ENCODE results near the gene ZCCHC14. TPM values are rescaled to one million over a fixed set of nuclear protein-coding genes. Genes with fewer than 3 reads are reported as not detected.
"Not testable (repeated sequence)": the region's sequence is repeated elsewhere in the genome, so short reads cannot be mapped to it uniquely, and the experiment has no call there.

The ZCCHC14 gene
- total RNA-seq, 1 donor from 2014 or later: 16.7 TPM

- ATAC-seq: peak; percentile 24
- intact Hi-C loops (cut with micrococcal nuclease): no loop called here
- no peak for DNase-seq
Measured at GRCh38 chr16:87486282-87486681, 6.5 kb downstream of the ZCCHC14 start.

DNA sequence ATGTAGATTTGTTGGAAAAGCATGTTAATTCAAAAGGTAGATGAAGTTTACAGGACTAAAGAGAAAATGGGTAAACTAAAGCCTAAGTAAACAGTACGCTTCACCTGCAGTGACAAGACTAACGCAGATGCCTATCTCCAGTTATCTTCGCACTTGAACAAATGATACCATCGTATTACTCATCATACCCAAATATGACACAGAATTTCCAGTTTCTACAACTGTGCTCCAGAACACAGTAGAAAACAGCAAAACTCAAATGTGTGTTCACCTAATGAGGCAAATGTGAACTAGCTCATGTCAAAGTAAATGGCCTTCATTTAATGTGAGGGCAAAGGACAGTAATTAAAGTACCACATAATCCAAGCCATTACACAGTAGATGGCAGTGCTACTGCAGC is 7.0 kb downstream of the ZCCHC14 start:
- ATAC-seq; intact Hi-C loops (cut with micrococcal nuclease); DNase-seq: not testable (repeated sequence)

DNA sequence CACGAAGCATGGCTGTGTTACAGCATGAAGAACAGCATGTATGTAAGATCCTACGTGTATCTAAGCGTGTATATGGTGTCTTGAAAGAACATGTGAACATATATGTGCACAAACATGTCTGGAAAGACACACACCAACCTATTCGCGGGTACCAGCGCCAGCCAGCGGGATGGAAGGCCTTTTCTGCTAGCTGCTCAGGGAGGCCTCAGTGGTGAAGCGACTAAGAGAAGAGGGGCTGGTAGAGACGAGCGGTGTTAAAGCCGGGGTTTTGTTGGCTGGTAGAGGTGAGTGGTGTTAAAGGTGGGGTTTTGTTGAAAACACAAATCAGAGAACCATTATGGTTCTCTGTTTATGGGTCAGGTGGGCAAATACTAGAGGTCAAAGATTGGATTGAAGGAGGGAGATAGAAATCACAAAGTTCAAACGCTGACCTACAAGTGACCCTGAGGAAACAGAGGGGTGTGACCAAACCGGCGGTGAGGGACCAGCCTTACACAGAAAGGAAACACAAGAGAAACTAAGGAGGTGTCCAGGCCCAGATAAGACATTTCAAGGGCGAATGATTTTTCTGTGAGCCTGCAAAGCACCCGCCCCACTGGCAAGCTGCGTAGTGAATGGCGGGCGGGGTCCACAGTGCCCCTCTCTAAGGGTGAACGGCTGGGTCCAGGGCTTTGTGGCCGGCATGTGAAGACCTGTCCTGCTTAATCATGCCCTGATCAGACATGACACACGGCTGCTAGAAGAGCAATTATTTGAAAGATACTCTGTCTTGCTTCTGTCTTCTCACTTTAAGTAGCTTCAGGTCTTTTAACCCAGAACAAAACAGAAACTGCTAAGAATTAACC is 8.1 kb downstream of the ZCCHC14 start:
- ATAC-seq (peak; percentile 23), DNase-seq (no peak)
- intact Hi-C loops (cut with micrococcal nuclease): no loop called here

- ATAC-seq (no peak), DNase-seq (no peak)
- intact Hi-C loops (cut with micrococcal nuclease): no loop called here
Measured at GRCh38 chr16:87483481-87483880, 9.3 kb downstream of the ZCCHC14 start.

GRCh38 chr16:87482670-87483069 is 10.2 kb downstream of the ZCCHC14 start:
- intact Hi-C loops (cut with micrococcal nuclease); ATAC-seq; DNase-seq: not testable (repeated sequence)

DNA sequence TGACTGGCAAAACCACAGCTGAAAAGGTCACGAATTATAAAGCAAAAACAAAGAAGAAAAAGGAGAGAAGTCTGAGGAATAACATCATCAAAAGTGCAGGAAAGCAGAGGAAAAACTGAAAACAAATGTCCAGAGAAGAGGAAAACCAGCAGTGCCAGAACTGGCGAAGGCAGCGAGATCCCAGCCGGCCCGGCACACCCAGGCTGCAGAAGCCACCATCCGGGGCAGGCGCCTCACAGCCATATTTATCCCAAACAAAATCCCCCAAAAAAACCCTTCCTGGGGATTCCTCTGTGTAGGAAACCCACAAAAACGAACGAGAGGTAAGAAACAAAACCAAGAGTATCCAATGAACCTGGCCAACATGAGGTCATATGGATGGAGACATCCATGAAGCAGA is 10.6 kb downstream of the ZCCHC14 start:
- ATAC-seq (no peak), DNase-seq (no peak)
- intact Hi-C loops (cut with micrococcal nuclease): no loop called here

DNA sequence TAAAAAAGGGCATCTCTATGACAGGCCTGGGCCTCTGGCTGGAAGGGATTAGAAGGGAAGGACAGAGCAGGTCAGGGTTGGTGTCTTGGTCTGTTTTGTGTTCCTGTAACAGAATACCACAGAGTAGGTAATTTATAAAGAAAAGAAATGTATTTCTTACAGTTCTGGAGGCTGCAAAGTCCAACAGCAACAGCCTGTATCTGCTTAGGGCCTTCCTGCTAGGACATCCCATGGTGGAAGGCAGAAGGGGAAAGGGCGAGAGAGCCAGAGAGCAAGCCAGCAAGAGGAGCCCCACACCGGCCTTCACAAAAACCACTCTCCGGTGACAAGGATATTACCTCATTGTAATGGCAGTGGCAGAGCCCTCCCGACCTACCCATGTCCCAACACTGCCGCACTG is 11.1 kb downstream of the ZCCHC14 start:
- intact Hi-C loops (cut with micrococcal nuclease); DNase-seq; ATAC-seq: not testable (repeated sequence)

DNA sequence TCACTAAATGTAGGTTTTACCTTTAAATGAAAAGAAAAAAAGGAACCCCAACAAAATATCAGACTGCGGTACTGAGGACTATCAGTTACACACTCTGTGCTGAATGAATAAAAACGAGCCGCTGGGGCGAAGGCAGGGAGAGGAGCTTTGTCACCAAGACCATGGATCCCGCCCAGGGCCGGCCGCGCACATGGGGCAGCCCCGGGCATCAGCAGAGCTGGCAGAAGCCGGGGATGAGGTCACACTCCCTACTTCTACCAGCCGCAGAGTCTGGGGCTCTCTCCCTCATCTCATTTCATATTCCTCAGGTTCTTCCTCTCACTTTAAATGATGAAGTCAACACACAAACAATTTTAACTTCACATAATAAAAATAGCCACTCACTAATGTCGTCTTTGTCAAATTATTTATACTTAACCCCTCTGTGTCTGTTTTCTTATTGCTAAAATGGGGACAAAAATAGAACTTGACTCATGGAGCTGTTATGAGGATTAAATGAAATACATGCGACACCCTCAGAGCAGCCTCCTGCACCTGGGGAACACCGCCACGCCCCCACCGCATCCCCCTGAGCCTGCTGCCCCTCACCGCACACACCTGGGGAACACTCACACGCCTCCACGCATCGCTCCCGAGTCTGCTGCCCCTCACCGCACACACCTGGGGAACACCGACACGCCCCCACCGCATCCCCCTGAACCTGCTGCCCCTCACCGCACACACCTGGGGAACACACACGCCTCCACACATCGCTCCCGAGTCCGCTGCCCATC is 15.4 kb downstream of the ZCCHC14 start:
- intact Hi-C loops (cut with micrococcal nuclease): not testable (repeated sequence)

DNA sequence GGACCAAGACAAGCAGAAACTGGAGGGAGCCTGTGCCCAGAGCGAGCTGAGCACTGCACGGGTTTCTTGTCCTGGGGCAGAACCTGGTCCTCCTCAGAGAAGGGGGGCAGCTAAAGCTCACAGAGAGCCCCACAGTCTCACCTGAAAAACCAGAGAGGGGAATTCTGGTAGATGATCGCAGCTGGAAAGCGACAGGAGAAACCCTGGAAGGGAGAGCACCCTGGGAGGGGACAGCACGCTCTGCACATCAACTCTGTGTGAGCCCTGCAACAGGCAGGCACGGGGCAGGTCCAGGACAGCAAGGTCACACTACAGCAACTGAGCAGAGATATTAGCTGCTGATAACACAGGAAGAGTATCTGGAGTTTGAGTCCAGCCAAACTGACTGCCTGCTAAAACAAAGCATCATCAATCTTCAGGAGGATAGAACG is 18.2 kb downstream of the ZCCHC14 start:
- intact Hi-C loops (cut with micrococcal nuclease): no loop called here
- no peak for ATAC-seq
- no peak for DNase-seq

More for the DNA sequence above, 15.4 kb downstream of the ZCCHC14 start:
- DNase-seq (peak; percentile 83), ATAC-seq (peak; percentile 94)

GRCh38 chr16:87474017-87474416 is 18.8 kb downstream of the ZCCHC14 start:
- intact Hi-C loops (cut with micrococcal nuclease): no loop called here
- no peak for DNase-seq

GRCh38 chr16:87472935-87473334 is 19.9 kb downstream of the ZCCHC14 start:
- no peak for DNase-seq
- ATAC-seq: no peak
- intact Hi-C loops (cut with micrococcal nuclease): no loop called here

More at GRCh38 chr16:87474017-87474416, 18.8 kb downstream of the ZCCHC14 start:
- no peak for ATAC-seq

DNA sequence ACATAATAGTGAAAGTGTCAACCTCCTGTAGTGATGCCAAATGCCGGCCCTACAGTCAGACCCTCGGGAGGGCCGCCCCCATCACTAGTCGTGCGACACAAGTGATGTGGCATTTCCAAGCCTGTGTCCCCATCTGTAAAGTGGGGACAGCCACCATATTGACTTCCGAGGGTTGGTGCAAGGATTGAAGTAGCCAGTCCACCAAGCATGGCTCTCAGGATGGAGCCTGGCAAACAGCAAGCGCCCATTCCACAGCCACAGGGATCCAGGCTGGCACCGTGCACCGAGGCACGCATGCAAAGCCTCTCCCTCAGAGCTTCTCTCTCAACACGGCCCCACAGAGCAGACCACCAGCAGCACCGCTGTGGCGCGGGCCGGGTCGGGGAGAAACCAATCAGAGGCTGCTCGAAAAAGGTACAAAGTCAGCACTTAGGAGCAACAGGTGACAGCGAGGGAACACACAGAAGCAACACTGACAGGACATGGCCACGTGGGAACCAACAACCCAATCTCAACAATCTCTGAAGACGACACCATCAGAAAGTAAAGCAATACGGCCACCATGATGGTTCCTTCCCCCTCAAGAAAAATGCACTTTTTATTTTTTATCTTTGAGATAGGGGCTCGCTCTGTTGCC is 20.6 kb downstream of the ZCCHC14 start:
- ATAC-seq: no peak
- intact Hi-C loops (cut with micrococcal nuclease): no loop called here
- DNase-seq: no peak

DNA sequence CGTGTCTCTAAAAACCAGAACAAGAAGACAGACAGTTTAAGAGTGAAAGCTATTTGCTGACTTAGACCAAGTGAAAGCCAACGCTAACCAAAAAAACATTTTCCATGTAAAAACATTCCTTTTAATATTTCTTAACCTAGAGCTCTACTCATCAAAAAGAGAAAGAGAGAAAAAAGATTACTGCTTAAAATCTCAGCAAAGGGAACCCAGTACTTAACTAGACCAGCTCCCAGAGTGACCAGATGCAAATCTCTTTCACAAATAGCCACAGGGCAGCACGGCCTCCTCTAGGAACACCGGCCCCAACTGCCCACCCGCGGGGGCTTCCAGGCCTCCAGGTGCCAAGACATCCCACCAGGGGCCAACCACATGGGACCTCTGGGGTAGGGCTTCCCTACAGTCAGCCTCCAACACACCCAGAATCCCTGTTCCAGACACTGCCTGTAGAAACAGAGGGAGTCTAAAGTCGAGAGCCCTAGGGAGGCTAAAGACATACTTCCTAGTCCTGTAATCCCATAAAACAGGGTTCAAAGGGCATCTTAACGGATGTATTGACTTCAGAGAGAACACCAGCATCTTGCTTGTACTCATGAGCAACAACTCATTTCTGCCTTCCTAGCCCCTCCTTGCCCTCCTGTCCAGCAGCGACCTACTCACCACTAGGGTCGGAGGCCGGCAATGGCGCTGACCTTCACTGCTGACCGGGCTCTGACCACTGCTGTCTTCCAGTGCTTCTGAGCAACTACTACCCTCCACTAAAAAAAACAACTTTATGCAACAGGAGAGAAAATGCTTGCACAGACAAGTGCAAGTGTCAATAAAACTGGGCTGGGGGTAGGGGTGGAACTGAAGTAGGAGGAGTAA is 21.3 kb downstream of the ZCCHC14 start:
- DNase-seq (no peak), ATAC-seq (peak; percentile 19)
- intact Hi-C loops (cut with micrococcal nuclease): no loop called here

GRCh38 chr16:87470332-87470731 is 22.5 kb downstream of the ZCCHC14 start:
- intact Hi-C loops (cut with micrococcal nuclease): no loop called here
- ATAC-seq: no peak
- DNase-seq: no peak

- no peak for DNase-seq
- intact Hi-C loops (cut with micrococcal nuclease): no loop called here
- no peak for ATAC-seq
Measured at GRCh38 chr16:87469169-87469568, 23.7 kb downstream of the ZCCHC14 start.

DNA sequence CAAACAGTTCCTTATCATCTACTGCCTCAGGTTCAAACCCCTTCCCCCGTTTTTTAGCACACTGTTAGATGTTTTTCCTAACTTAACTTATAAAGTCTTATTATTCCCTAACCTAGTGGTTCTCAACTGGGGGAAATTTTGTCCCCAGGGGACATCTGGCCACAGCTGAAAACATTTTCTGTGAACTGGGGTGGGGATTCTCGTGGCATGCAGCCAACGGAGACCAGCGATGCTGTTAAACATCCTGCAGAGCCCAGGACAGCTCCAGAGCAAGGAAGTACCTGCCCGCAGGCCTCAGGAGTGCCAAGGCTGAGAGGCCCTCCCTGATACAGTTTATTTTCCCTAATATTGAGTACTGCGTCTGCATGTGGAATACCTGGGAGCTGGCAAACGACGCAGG is 24.3 kb downstream of the ZCCHC14 start:
- intact Hi-C loops (cut with micrococcal nuclease): no loop called here
- DNase-seq: no peak
- no peak for ATAC-seq

DNA sequence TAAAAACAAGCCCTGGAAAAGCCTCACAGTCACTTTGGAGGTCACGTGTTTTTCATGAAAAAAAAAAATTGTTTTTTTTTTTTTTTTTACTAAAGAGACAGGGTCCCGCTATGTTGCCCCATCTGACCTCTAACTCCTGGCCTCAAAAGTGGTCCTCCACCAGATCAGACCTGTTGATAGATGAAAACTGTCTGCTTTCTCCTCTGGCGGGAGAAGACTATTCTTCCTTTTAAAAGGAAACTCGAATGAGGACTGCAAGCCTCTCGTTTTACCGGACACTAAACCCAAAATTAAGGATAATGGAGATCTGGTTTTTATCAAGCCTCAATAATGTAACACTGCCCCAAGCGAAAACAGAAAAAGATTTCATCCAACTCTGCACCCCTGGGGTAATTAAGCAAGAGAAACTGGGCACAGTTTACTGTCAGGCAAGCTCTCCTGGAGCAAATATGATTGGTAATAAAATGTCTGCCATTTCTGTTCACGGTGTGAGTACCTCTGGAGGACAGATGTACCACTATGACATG is 25.8 kb downstream of the ZCCHC14 start:
- intact Hi-C loops (cut with micrococcal nuclease): no loop called here
- DNase-seq (no peak), ATAC-seq (no peak)

DNA sequence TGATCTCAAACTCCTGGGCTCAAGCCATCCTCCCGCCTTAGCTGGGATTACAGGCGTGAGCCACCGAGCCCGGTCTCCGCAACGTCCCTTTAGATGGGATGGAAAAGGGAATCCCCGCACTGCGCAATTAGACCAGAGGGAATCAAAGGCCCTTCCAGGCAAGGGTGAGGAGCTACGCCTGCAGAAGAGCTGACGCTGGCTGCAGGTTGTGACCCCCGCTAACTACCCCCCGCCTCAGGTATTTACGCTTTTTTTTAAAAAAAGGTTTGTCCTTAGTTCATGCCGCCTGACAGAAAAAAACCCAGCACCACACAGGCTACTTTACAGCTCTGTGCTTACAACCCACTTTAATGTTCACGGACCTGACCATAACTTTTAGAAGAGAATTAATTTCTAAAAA is 26.9 kb downstream of the ZCCHC14 start:
- ATAC-seq: no peak
- DNase-seq: no peak
- intact Hi-C loops (cut with micrococcal nuclease): no loop called here

DNA sequence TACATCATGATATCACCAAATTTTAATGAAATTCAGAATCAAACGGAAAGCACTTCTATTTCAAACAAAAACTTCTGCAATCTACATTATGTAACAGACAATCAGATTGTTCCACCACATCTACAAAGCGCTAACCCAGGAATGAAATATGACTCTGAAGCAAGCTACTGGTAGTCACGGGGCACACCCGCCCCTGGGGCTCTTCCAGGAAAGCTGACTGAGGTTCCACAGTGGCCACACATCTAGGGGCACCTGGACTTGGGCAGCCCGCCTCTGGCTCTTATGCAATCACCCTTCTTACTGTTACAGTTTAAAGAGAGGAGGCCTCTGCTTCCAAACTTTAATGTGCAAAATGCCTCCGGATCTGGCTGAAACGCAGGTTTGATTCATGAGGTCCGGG is 27.5 kb downstream of the ZCCHC14 start:
- intact Hi-C loops (cut with micrococcal nuclease): no loop called here
- ATAC-seq (peak; percentile 82), DNase-seq (peak; percentile 85)
